ENCODE data around the gene GOLGA5.
"Not testable (repeated sequence)": the region's sequence is repeated elsewhere in the genome, so short reads cannot be mapped to it uniquely, and the experiment has no call there.

Gene GOLGA5

DNA sequence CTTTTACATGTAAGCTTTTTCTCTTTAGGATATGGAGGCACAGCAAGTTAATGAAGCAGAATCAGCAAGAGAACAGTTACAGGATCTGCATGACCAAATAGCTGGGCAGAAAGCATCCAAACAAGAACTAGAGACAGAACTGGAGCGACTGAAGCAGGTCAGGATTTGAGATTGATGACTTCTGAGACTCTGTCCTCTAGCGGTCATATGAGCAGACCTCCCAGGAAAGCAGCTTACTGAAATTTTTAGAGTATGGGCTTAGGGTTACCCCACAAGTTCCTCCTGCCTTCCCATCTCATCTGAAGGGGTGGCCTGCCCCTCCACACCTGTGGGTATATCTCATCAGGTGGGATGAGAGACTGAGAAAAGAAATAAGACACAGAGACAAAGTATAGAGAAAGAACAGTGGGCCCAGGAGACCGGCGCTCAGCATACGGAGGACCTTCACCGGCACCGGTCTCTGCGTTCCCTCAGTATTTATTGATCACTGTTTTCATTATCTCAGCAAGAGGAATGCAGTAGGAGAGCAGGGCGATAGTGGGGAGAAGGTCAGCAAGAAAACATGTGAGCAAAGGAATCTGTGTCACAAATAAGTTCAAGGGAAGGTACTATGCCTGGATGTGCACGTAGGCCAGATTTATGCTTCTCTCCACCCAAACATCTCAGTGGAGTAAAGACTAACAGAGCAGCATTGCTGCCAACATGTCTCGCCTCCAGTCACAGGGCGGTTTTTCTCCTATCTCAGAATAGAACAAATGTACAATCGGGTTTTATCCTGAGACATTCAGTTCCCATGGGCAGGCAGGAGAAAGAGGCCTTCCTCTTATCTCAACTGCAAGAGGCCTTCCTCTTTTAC lies 25.8 kb downstream of the GOLGA5 start:
- in situ Hi-C loops (cut with MboI; ENCODE audit: low sequenced_read_pairs), result not testable (repeated sequence)

DNA sequence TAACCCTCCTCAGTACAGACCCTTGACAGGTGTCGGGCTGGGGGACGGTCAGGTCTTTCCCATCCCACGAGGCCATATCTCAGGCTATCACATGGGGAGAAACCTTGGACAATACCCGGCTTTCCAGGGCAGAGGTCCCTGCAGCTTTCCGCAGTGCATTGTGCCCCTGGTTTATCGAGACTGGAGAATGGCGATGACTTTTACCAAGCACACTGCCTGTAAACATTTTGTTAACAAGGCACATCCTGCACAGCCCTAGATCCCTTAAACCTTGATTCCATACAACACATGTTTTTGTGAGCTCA lies 26.4 kb downstream of the GOLGA5 start:
- in situ Hi-C loops (cut with MboI; ENCODE audit: low sequenced_read_pairs), result not testable (repeated sequence)

DNA sequence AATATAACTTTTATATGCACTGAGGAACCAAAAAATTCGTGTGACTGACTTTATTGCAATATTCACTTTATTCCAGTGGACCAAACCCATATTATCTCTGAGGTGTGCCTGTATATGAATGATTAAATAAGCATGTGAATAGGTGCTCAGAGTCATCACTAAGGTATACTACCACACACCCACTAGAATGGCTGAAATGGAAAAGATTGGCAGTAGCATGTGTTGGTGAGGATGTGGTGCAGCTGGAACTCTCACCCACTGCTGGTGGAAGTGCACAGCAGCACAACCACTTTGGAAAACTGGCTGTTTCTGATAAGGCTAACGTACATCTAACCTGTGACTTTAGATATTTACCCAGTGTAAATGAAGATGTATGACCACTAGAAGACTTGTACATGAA lies 36.8 kb downstream of the GOLGA5 start:
- in situ Hi-C loops (cut with MboI; ENCODE audit: low sequenced_read_pairs), result no loop called here

DNA sequence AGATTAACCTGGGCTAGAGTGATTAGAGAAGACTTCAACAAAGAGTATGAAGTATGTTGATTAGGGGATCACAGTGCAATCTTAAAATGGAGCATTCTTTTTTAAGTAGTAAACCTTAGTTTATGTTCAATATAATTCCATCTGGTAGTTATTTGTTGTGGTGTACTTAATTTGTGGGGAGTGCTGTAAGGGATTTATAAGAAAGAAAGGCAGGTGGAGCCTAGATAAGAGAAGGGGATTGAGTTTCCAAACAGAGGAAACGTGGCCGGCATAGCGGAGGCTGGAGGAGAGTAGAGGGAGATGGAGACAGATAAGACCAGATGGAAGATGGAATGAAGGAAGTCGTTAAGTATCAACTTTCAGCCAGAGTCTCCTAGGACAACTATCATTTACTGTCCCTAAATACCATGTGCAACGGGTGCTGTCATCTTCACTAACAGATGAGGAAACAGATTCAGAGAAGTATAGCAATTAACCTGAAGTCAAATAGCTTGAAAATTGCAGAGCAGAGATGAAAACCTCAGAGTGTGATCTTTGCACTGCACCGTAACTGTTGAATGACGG lies 38.1 kb downstream of the GOLGA5 start:
- in situ Hi-C loops (cut with MboI; ENCODE audit: low sequenced_read_pairs), result no loop called here

- in situ Hi-C loops (cut with MboI; ENCODE audit: low sequenced_read_pairs), result no loop called here
Observed at GRCh38 chr14:92841930-92842329, 47.8 kb downstream of the GOLGA5 start.

DNA sequence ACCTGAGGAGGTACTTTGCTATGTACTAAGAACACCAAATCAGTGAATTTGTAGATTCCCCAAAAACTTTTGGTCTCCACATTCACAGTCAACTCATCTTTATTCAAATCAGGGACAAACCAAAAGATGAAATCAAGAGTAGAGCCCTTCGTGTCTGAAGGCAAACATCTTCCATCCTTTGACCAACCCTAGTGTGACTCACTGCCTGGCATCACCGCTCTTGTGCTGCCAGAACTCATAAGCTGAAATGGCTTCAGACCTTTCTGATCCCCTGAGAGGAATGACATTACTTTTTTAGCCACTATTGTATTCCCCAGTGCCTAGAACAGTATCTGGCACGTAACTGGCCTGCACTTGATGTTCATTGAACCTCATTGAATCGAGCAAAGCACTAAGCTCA lies 50.1 kb downstream of the GOLGA5 start:
- in situ Hi-C loops (cut with MboI; ENCODE audit: low sequenced_read_pairs), result no loop called here

GRCh38 chr14:92846162-92846897 lies 52.2 kb downstream of the GOLGA5 start:
- in situ Hi-C loops (cut with MboI; ENCODE audit: low sequenced_read_pairs), result no loop called here

GRCh38 chr14:92847278-92847677 lies 53.2 kb downstream of the GOLGA5 start:
- in situ Hi-C loops (cut with MboI; ENCODE audit: low sequenced_read_pairs), result no loop called here

DNA sequence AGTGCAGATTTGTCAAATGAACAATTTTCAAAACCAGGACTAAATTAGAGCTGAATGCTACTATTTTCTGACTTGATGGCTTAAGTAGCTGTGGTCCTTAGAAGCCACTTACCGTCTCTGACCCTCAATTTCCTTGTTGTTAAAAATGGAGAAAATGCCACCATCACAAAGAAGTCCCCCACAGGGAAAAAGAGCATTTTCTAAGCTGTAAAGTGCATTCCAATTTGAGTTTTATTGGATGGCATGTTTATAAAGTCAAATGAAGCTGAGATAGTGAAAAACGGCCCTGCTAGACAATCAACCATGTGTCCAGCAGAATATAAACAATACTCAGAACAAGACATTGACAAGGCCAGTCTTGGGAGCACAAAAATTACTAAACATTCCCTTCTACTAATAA lies 53.6 kb downstream of the GOLGA5 start:
- in situ Hi-C loops (cut with MboI; ENCODE audit: low sequenced_read_pairs), result no loop called here

GRCh38 chr14:92848887-92849286 lies 54.8 kb downstream of the GOLGA5 start:
- in situ Hi-C loops (cut with MboI; ENCODE audit: low sequenced_read_pairs), result no loop called here

GRCh38 chr14:92850492-92850891 lies 56.4 kb downstream of the GOLGA5 start:
- in situ Hi-C loops (cut with MboI; ENCODE audit: low sequenced_read_pairs), result no loop called here

- in situ Hi-C loops (cut with MboI; ENCODE audit: low sequenced_read_pairs), result not testable (repeated sequence)
Observed at GRCh38 chr14:92853136-92853535, 59.0 kb downstream of the GOLGA5 start.

DNA sequence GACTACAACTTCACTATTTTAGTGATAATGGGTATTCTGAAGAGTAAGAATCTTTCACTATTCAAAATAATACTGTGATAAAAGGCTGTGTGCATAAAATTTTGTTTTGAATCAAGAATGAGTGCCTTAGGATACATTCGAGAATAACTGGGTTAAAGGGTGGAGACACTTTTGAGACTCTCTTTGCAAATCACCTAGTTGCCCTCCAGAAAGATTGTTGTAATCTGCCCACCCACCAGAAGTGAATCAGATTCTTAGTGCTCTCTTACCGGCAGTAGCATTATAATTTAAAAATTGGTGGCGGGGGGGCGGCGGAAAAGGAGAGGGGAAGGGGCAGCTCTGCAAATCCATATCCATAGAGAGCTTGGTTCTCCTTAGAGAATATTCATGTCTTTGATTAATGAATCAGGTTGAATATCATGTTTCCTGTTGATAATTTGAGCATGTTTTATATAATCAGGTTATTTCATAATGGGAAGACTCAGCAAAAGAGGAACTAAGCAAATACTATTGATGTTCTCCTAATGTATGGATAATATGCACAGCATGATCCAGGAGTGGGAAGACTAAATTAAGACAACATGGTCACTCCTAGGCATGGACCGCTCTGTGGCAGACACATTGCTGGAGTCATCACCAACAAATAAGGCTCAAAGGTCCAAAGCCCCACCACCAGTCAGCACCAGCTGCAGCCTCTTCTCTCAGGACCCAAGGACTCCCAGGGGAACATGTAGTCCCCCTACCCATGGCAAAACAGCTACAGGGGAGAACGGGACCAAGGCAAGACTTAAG lies 66.1 kb downstream of the GOLGA5 start:
- in situ Hi-C loops (cut with MboI; ENCODE audit: low sequenced_read_pairs), result no loop called here

DNA sequence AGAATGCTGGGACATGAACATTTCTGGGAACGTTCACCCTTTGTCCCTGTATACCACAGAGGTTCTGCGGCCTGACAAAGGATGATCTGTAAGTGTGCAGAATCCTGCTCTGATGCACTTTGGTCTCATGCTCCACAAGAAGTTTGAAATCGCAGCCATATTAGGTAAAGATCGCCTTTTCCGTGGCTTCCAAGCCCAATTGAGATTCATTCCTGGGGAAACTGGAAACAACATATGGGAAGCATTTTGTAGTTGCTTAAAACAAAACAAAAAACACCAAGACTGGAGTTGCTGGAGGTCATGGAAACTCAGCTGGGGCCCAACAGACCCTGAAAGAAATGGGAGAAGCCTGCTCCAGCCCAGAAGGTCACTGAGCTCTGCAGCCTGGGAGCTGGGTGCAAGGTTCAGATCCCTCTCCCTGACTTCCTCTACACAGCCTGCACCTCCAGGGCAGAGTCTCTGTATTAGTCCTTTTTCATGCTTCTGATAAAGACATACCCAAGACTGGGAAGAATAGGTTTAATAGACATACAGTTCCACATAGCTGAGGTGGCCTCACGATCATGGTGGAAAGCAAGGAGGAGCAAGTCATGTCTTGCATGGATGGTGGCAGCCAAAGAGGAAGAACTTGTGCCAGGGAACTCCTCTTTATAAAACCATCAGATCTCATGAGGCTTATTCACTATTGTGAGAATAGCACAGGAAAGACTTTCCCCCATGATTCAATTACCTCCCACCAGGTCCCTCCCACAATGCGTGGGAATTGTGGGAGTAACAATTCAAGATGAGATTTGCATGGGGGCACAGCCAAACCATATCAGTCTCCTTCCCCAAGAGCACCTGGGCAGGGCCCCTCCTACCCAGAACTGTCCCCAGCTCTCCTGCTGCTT lies 68.0 kb downstream of the GOLGA5 start:
- in situ Hi-C loops (cut with MboI; ENCODE audit: low sequenced_read_pairs), result no loop called here

DNA sequence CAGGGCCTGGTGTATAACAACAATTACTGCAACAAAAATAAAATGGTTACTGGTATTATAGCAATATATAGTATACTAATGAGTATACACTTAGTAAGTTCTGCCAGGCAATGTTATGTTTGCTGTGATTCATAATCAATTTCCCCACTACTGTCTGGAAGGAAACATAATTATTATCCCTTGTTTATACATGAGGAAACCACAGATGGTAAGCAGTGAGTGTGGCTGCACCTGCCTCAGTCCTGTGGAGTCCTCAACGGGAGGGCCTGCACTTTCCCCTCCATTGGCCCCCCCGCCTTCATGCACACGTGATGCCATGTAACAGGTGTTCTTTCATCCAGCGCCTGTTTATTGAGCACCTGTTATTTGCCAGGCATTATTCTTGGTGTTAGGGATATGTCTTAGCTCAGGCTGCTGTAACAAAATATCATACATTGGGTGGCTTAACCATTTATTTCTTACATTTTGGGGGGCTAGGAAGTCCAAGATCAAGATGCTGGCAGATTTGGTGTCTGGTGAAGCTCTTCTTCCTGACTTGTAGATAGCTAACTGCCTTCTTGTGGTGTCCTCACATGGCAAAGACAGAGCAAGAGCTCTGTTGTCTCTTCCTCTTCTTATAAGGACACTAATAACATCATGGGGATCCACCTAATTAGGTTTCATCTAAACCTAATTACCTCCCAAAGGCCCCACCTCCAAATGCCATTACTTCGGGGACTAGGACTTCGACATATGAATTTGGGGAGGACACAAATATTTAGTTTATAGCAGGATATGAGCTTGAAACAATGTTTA lies 69.4 kb downstream of the GOLGA5 start:
- in situ Hi-C loops (cut with MboI; ENCODE audit: low sequenced_read_pairs), result no loop called here

- in situ Hi-C loops (cut with MboI; ENCODE audit: low sequenced_read_pairs), result no loop called here
Observed at GRCh38 chr14:92865674-92866073, 71.6 kb downstream of the GOLGA5 start.

DNA sequence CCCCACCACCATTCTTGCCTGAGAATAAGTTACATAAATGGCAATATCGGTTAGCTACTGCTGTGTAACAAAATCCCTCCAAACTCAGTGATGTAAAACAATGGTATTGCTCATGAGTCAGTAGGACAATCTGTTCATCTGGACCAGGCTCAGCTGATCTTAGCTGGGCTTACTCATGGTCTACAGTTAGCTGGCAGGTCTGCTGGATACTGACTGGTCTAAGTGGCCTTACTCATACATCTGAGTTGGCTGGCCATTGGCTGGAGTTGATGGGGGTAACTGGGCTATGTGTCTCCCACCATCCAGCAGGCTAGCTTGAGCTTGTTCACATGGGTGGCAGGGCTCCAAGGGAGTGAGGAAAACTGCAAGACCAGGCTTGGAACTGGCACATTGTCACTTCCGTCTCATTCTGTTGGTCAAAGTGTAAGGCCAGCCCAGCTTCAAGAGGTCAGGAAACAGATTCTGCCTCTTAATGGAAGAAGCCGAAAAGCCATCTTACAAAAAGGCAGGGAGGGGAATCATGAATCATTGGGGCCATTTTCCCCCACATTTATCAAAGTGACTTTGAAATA lies 72.2 kb downstream of the GOLGA5 start:
- in situ Hi-C loops (cut with MboI; ENCODE audit: low sequenced_read_pairs), result no loop called here

GRCh38 chr14:92866901-92867865 lies 73.1 kb downstream of the GOLGA5 start:
- in situ Hi-C loops (cut with MboI; ENCODE audit: low sequenced_read_pairs), result no loop called here

Data from hTERT RPE-1 (cell line).